GM23248 (cell line): Measurements from ENCODE around the gene ST6GALNAC6.

Experiments
- EZH2 ChIP-seq: fragments of 200-600 bp; sonication (generic); IDR thresholded peaks from 2 replicates; pipeline ENCODE4 v1.6.1; 2018; ENCODE audit warnings: antibody characterized with exemption, mild to moderate bottlenecking; ENCODE audit not compliant: insufficient read depth, poor library complexity, severe bottlenecking
- EZH2phosphoT487 ChIP-seq: fragments of 200-600 bp; sonication (generic); IDR thresholded peaks from 2 replicates; pipeline ENCODE4 v1.6.1; 2018; ENCODE audit warnings: antibody characterized with exemption, moderate library complexity, mild to moderate bottlenecking, low read depth; ENCODE audit not compliant: insufficient read depth

DNA sequence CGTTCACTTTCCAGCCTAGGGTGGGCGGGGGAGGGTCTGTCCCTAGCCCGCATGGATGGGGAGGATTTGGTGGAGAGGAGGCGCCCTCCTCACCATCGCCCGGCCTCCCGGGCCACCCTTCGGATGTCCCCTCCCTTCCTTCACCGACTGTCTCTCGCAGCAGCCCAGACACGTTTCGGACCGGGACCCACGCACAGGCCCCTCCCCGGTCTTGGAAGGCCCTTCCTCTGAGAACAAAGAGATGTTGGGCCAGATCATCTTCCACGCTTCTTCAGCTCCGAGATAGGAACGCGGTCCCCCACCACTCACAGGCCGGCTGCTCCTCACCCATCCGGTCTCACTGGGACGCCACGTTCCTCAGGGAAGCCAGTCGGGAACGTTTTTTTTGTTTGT lies 38.9 kb upstream of the ST6GALNAC6 start:
- TF ChIP-seq EZH2 (no peak), EZH2phosphoT487 (no peak)
